GM12865 (cell line): ENCODE data around the gene CREB5.

Experiments used
- DNase-seq: peaks from one replicate; pipeline ENCODE4 v3.0.0; 2010; ENCODE audit warnings: low read depth
- H3K4me3 ChIP-seq: 2 replicates; pipeline ENCODE4 v1.5.1; 2011; ENCODE audit warnings: mild to moderate bottlenecking, low read depth, low read length, control low read depth
- CTCF ChIP-seq: IDR thresholded peaks from 2 replicates; pipeline ENCODE4 v1.5.1; 2011; ENCODE audit warnings: low read length, control low read depth, low read depth, inconsistent platforms; ENCODE audit not compliant: insufficient read depth; ENCODE audit errors: missing control alignments

The CREB5 gene

GRCh38 chr7:28565980-28566379 is 153.7 kb downstream of the CREB5 start:
- DNase-seq, result no peak
- no peak overlapping the region for H3K4me3 ChIP-seq
- no peak for TF ChIP-seq CTCF

GRCh38 chr7:28570113-28570969 is 158.0 kb downstream of the CREB5 start:
- no peak for TF ChIP-seq CTCF
- peak; percentile 79 for DNase-seq
- H3K4me3 ChIP-seq, result peak overlapping the region; percentile 58

GRCh38 chr7:28570970-28571288 is 158.6 kb downstream of the CREB5 start:
- H3K4me3 ChIP-seq, result peak overlapping the region; percentile 58
- TF ChIP-seq CTCF, result no peak
- DNase-seq, result no peak

- no peak for TF ChIP-seq CTCF
- peak overlapping the region; percentile 58 for H3K4me3 ChIP-seq
These were observed 159.1 kb downstream of the CREB5 start for GRCh38 chr7:28571405-28571804.

GRCh38 chr7:28572321-28573058 is 160.2 kb downstream of the CREB5 start:
- DNase-seq, result no peak
- H3K4me3 ChIP-seq, result no peak overlapping the region
- TF ChIP-seq CTCF, result no peak

More at GRCh38 chr7:28571405-28571804, 159.1 kb downstream of the CREB5 start:
- DNase-seq, result no peak

GRCh38 chr7:28573059-28573553 is 160.8 kb downstream of the CREB5 start:
- peak; percentile 48 for DNase-seq
- TF ChIP-seq CTCF, result no peak
- H3K4me3 ChIP-seq, result no peak overlapping the region
